Measurements from ENCODE around the gene VAV2.

DNA sequence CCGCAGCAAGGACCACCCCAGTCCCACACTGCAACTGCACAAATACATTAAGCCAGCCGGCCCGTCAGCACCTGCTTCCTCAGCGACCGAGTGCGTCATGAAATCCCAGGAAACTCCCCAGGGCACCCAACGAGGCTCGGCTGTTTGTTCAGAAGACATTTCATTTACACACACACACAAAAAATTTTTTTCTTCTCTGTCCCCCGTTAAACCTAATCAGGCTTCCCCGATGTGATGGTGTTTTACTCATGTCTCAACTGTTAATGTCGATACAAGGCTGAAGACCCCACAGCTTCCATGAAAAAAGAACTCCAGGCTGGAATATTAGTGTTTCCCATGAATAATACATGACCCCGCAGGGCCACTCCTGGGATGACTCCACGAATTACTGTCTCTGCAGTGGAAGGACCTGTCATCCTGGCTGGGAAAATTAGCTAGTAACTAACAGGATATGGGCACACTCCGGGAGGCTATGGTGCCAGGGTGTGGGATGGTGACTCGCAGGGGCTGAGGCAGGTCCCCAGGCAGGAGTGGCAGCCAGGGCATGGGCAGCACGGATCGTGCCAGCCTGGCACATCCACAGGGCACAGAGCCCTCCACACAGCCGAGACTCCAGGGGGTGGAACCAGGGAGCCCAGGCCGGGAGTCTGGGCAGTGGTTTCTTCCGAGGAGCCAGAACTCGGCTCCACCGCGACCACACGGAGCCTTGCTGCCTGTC lies 102.4 kb downstream of the VAV2 start:
- TF ChIP-seq, protein P1, sequence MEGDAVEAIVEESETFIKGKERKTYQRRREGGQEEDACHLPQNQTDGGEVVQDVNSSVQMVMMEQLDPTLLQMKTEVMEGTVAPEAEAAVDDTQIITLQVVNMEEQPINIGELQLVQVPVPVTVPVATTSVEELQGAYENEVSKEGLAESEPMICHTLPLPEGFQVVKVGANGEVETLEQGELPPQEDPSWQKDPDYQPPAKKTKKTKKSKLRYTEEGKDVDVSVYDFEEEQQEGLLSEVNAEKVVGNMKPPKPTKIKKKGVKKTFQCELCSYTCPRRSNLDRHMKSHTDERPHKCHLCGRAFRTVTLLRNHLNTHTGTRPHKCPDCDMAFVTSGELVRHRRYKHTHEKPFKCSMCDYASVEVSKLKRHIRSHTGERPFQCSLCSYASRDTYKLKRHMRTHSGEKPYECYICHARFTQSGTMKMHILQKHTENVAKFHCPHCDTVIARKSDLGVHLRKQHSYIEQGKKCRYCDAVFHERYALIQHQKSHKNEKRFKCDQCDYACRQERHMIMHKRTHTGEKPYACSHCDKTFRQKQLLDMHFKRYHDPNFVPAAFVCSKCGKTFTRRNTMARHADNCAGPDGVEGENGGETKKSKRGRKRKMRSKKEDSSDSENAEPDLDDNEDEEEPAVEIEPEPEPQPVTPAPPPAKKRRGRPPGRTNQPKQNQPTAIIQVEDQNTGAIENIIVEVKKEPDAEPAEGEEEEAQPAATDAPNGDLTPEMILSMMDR (IDR thresholded peaks at IDR 0.05), result no peak
- TF ChIP-seq POLR2A (IDR thresholded peaks at IDR 0.05; ENCODE audit: low read depth) (no peak), POLR2AphosphoS5 (IDR thresholded peaks at IDR 0.05) (no peak), EP300 (IDR thresholded peaks at IDR 0.05) (no peak)

Measured in esophagus muscularis mucosa (tissue), 4 donors.